ENCODE measurements around the gene CRYBB1.

- TF ChIP-seq, protein P1, sequence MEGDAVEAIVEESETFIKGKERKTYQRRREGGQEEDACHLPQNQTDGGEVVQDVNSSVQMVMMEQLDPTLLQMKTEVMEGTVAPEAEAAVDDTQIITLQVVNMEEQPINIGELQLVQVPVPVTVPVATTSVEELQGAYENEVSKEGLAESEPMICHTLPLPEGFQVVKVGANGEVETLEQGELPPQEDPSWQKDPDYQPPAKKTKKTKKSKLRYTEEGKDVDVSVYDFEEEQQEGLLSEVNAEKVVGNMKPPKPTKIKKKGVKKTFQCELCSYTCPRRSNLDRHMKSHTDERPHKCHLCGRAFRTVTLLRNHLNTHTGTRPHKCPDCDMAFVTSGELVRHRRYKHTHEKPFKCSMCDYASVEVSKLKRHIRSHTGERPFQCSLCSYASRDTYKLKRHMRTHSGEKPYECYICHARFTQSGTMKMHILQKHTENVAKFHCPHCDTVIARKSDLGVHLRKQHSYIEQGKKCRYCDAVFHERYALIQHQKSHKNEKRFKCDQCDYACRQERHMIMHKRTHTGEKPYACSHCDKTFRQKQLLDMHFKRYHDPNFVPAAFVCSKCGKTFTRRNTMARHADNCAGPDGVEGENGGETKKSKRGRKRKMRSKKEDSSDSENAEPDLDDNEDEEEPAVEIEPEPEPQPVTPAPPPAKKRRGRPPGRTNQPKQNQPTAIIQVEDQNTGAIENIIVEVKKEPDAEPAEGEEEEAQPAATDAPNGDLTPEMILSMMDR (IDR thresholded peaks at IDR 0.05) = no peak
- TF ChIP-seq POLR2A (IDR thresholded peaks at IDR 0.05) (no peak), EP300 (IDR thresholded peaks at IDR 0.05) (no peak)
These were observed 64.6 kb downstream of the CRYBB1 start for GRCh38 chr22:26553056-26553752.
